ENCODE measurements around the gene CPB2. TPM values are rescaled to one million over a fixed set of nuclear protein-coding genes. Genes with fewer than 3 reads are reported as not detected.

CPB2 gene
- total and polyA plus RNA-seq, 2 donors (not counting 1 experiment from before 2014, with no cell fraction given), result not detected

DNA sequence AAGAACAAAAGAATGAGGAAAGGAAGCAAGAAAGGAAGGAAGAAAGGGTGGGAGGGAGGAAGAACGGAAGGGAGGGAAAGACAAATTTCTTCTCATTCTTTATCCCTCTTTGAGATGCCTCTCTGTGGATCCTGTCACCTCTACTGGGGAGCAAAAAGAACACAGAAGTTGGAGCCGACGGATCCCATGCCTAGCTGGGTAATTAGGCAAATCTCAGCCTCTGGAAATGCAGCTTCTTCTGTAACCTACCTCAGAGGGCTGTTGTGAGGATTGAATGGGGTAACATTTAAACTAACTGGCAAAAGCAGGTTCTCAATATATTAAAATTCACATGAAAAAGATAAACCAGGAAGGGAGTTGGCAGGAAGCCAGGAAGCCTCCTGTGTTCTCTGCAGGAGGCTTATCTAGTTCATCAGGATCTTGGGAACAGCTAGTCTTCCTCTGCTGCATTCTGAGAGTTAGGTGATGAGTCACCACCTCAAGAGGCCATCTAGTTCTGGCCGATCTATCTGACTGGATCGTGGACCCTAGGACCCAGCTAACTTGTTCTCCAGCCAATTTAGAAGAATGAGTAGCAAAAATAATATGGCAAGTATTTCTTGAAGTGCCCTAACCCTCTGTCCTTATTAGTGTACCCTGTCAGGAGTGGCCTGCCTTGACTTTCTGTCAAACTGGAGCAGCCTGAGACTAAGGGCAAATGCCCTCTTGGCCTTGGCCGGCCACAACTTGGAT is 15.2 kb upstream of the CPB2 start:
- H3K4me2 ChIP-seq (ENCODE audit: extremely low read depth, insufficient read depth, low read length), result no peak overlapping the region
- no peak overlapping the region for H3K27ac ChIP-seq (ENCODE audit: insufficient read depth, low read length)
- no peaks in the 10 kb centered on the region for H3K9me3 ChIP-seq (ENCODE audit: control insufficient read depth, insufficient read depth, low read depth, low read length)
- peaks cover 3% of the 10 kb centered on the region for H3K27me3 ChIP-seq (ENCODE audit: control insufficient read depth, insufficient read depth, low read length)
- H3K79me2 ChIP-seq (ENCODE audit: control insufficient read depth, insufficient read depth, low read length), result no peaks in the 10 kb centered on the region
- no peak overlapping the region for H3K9ac ChIP-seq (ENCODE audit: insufficient read depth, low read length)
- H2AFZ ChIP-seq (ENCODE audit: low read length), result no peak overlapping the region
- H3K4me1 ChIP-seq (ENCODE audit: control insufficient read depth, extremely low read depth, insufficient read depth, low read length), result no peaks in the 10 kb centered on the region
- H3K36me3 ChIP-seq (ENCODE audit: control insufficient read depth, insufficient read depth, low read length), result no peaks in the 10 kb centered on the region
- DNase-seq (ENCODE audit: low read depth in 2 of 2), result peak; percentile 31 to 82
- H3K4me3 ChIP-seq (replicated peaks in 1 of 4; ENCODE audit: control extremely low read depth in 1 of 4, insufficient read depth in 1 of 4, low read depth in 3 of 4, low read length in 4 of 4), result no peak overlapping the region
- no peak for TF ChIP-seq EZH2 (IDR thresholded peaks at IDR 0.05; ENCODE audit: low read length, missing control alignments)
- TF ChIP-seq, protein P1, sequence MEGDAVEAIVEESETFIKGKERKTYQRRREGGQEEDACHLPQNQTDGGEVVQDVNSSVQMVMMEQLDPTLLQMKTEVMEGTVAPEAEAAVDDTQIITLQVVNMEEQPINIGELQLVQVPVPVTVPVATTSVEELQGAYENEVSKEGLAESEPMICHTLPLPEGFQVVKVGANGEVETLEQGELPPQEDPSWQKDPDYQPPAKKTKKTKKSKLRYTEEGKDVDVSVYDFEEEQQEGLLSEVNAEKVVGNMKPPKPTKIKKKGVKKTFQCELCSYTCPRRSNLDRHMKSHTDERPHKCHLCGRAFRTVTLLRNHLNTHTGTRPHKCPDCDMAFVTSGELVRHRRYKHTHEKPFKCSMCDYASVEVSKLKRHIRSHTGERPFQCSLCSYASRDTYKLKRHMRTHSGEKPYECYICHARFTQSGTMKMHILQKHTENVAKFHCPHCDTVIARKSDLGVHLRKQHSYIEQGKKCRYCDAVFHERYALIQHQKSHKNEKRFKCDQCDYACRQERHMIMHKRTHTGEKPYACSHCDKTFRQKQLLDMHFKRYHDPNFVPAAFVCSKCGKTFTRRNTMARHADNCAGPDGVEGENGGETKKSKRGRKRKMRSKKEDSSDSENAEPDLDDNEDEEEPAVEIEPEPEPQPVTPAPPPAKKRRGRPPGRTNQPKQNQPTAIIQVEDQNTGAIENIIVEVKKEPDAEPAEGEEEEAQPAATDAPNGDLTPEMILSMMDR (conservative IDR thresholded peaks at IDR 0.05 in 1 of 2, IDR thresholded peaks at IDR 0.05 in 1 of 2; ENCODE audit: low read depth in 1 of 2, low read length in 2 of 2), result no peak
- no peaks in the 10 kb centered on the region for H4K20me1 ChIP-seq (ENCODE audit: control insufficient read depth, extremely low read depth, insufficient read depth, low read length)

GRCh38 chr13:46116653-46117502 is 12.0 kb upstream of the CPB2 start:
- TF ChIP-seq, protein P1 (conservative IDR thresholded peaks at IDR 0.05 in 1 of 2, IDR thresholded peaks at IDR 0.05 in 1 of 2; ENCODE audit: low read depth in 1 of 2, low read length in 2 of 2), result no peak
- no peak for TF ChIP-seq EZH2 (IDR thresholded peaks at IDR 0.05; ENCODE audit: low read length, missing control alignments)
- Histone ChIP-seq H2AFZ (ENCODE audit: low read length) (no peak overlapping the region), H3K4me2 (ENCODE audit: extremely low read depth, insufficient read depth, low read length) (no peak overlapping the region), H3K36me3 (ENCODE audit: control insufficient read depth, insufficient read depth, low read length) (no peaks in the 10 kb centered on the region), H4K20me1 (ENCODE audit: control insufficient read depth, extremely low read depth, insufficient read depth, low read length) (no peaks in the 10 kb centered on the region), H3K9ac (ENCODE audit: insufficient read depth, low read length) (no peak overlapping the region), H3K27ac (ENCODE audit: insufficient read depth, low read length) (no peak overlapping the region), H3K4me3 (replicated peaks in 1 of 4; ENCODE audit: control extremely low read depth in 1 of 4, insufficient read depth in 1 of 4, low read depth in 3 of 4, low read length in 4 of 4) (no peak overlapping the region), H3K27me3 (ENCODE audit: control insufficient read depth, insufficient read depth, low read length) (no peaks in the 10 kb centered on the region), H3K79me2 (ENCODE audit: control insufficient read depth, insufficient read depth, low read length) (no peaks in the 10 kb centered on the region), H3K4me1 (ENCODE audit: control insufficient read depth, extremely low read depth, insufficient read depth, low read length) (no peaks in the 10 kb centered on the region), H3K9me3 (ENCODE audit: control insufficient read depth, insufficient read depth, low read depth, low read length) (no peaks in the 10 kb centered on the region)
- no peak for DNase-seq (ENCODE audit: low read depth in 2 of 2)

DNA sequence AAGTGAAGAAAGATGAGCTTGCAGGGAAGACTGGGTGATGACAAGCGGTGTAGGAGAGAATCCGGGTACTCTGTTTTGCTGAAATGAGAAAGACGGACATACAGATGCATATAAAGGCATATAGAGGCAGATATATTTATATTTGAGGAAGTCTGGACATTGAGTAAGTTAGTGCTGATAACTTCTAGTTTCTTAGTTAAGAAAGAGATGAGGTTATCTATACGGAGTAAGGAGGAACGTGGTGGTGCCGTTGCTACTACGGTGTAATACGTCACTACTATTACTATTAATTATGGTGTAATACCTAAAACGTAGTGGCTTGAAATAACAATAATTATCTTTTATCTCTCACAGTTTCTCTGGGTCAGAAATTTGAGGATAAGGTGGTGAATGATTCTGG is 9.8 kb upstream of the CPB2 start:
- Histone ChIP-seq H4K20me1 (ENCODE audit: control insufficient read depth, extremely low read depth, insufficient read depth, low read length) (no peaks in the 10 kb centered on the region), H3K79me2 (ENCODE audit: control insufficient read depth, insufficient read depth, low read length) (no peaks in the 10 kb centered on the region), H3K4me3 (replicated peaks in 1 of 4; ENCODE audit: control extremely low read depth in 1 of 4, insufficient read depth in 1 of 4, low read depth in 3 of 4, low read length in 4 of 4) (no peak overlapping the region), H3K4me2 (ENCODE audit: extremely low read depth, insufficient read depth, low read length) (no peak overlapping the region), H2AFZ (ENCODE audit: low read length) (no peak overlapping the region), H3K36me3 (ENCODE audit: control insufficient read depth, insufficient read depth, low read length) (no peaks in the 10 kb centered on the region), H3K9ac (ENCODE audit: insufficient read depth, low read length) (no peak overlapping the region), H3K27ac (ENCODE audit: insufficient read depth, low read length) (no peak overlapping the region), H3K9me3 (ENCODE audit: control insufficient read depth, insufficient read depth, low read depth, low read length) (no peaks in the 10 kb centered on the region), H3K27me3 (ENCODE audit: control insufficient read depth, insufficient read depth, low read length) (no peaks in the 10 kb centered on the region), H3K4me1 (ENCODE audit: control insufficient read depth, extremely low read depth, insufficient read depth, low read length) (no peaks in the 10 kb centered on the region)
- no peak for DNase-seq (ENCODE audit: low read depth in 2 of 2)
- no peak for TF ChIP-seq EZH2 (IDR thresholded peaks at IDR 0.05; ENCODE audit: low read length, missing control alignments)
- TF ChIP-seq, protein P1 (conservative IDR thresholded peaks at IDR 0.05 in 1 of 2, IDR thresholded peaks at IDR 0.05 in 1 of 2; ENCODE audit: low read depth in 1 of 2, low read length in 2 of 2), result no peak
